DMS153 (cell line): ENCODE results near the gene PABPN1L.
"Not testable (repeated sequence)": the region's sequence is repeated elsewhere in the genome, so short reads cannot be mapped to it uniquely, and the experiment has no call there.

ENCODE experiments used
- DNase-seq: peaks from one replicate; lab custom pipeline; 2025; lab: John Stamatoyannopoulos, UW

Gene PABPN1L

GRCh38 chr16:88900662-88901052 lies 34.2 kb upstream of the PABPN1L start:
- no peak for DNase-seq

GRCh38 chr16:88899901-88900661 lies 33.6 kb upstream of the PABPN1L start:
- no peak for DNase-seq

- DNase-seq = no peak
Measured at GRCh38 chr16:88897696-88898425, 31.4 kb upstream of the PABPN1L start.

- no peak for DNase-seq
Measured at GRCh38 chr16:88896238-88897070, 30.0 kb upstream of the PABPN1L start.

- DNase-seq = no peak
Measured at GRCh38 chr16:88895335-88895734, 28.9 kb upstream of the PABPN1L start.

GRCh38 chr16:88894681-88895300 lies 28.3 kb upstream of the PABPN1L start:
- DNase-seq = no peak

- DNase-seq = not testable (repeated sequence)
Measured at GRCh38 chr16:88894266-88894665, 27.8 kb upstream of the PABPN1L start.

- no peak for DNase-seq
Measured at GRCh38 chr16:88893127-88893968, 26.9 kb upstream of the PABPN1L start.

GRCh38 chr16:88892065-88892464 lies 25.6 kb upstream of the PABPN1L start:
- DNase-seq = no peak

- no peak for DNase-seq
Measured at GRCh38 chr16:88891083-88891482, 24.6 kb upstream of the PABPN1L start.

- not testable (repeated sequence) for DNase-seq
Measured at GRCh38 chr16:88889702-88890352, 23.4 kb upstream of the PABPN1L start.

- DNase-seq = peak; percentile 66
Measured at GRCh38 chr16:88888461-88889387, 22.3 kb upstream of the PABPN1L start.

GRCh38 chr16:88888057-88888456 lies 21.6 kb upstream of the PABPN1L start:
- DNase-seq = no peak

GRCh38 chr16:88886845-88887521 lies 20.5 kb upstream of the PABPN1L start:
- no peak for DNase-seq

GRCh38 chr16:88886420-88886844 lies 20.0 kb upstream of the PABPN1L start:
- no peak for DNase-seq

- DNase-seq = no peak
Measured at GRCh38 chr16:88885693-88886280, 19.3 kb upstream of the PABPN1L start.

GRCh38 chr16:88884569-88885271 lies 18.3 kb upstream of the PABPN1L start:
- DNase-seq = no peak

GRCh38 chr16:88883946-88884345 lies 17.5 kb upstream of the PABPN1L start:
- DNase-seq = no peak
